PC-3 (cell line): Measurements from ENCODE around the gene NPTX1. TPM values are rescaled to one million over a fixed set of nuclear protein-coding genes. Genes with fewer than 3 reads are reported as not detected.

ENCODE experiments used
- ATAC-seq: fragments of 200-7000 bp; cut with Tn5 transposase; 2 replicates; pipeline ENCODE4 v1.9.1; 2020; ENCODE audit warnings: mild to moderate bottlenecking, moderate library complexity
- BruUV-seq: library from RNA; stranded (reverse); fragments of 400-500 nt; replicated peaks from 2 replicates; lab custom pipeline; 2021; lab: Mats Ljungman, UMichigan
- CTCF ChIA-PET: fragments of 300-600 bp; sonication (Branson Sonifier 250); formaldehyde crosslinking; loops from one replicate; lab custom pipeline; 2022; ENCODE audit warnings: antibody characterized with exemption; lab: Charles Lee
- POLR2A ChIA-PET: fragments of 300-600 bp; sonication (Branson Sonifier 250); formaldehyde crosslinking; loops from one replicate; lab custom pipeline; 2022; ENCODE audit warnings: antibody characterized with exemption; ENCODE audit not compliant: unreplicated experiment; lab: Charles Lee
- DNase-seq: peaks from one replicate; pipeline ENCODE4 v3.0.0-alpha.2; 2015
- H2AFZ ChIP-seq: fragments of 300-600 bp; sonication (generic); 2 replicates; pipeline ENCODE4 v1.6.0; 2016; ENCODE audit warnings: antibody characterized with exemption, low read length
- H3F3A ChIP-seq: fragments of 300-600 bp; sonication (generic); one replicate; pipeline ENCODE4 v1.6.0; 2017; ENCODE audit warnings: antibody characterized with exemption, low read length, control low read depth, mild to moderate bottlenecking; ENCODE audit not compliant: unreplicated experiment
- H3K27ac ChIP-seq: fragments of 300-600 bp; sonication (generic); 2 replicates; pipeline ENCODE4 v1.5.1; 2016; ENCODE audit warnings: mild to moderate bottlenecking, low read length
- H3K27me3 ChIP-seq: fragments of 300-600 bp; sonication (generic); 2 replicates; pipeline ENCODE4 v1.6.1; 2016; ENCODE audit warnings: low read length, mixed read lengths
- H3K36me3 ChIP-seq: fragments of 300-600 bp; sonication (generic); 2 replicates; pipeline ENCODE4 v1.6.1; 2016; ENCODE audit warnings: low read depth, mixed run types, low read length, mixed read lengths
- H3K4me1 ChIP-seq: fragments of 300-600 bp; sonication (generic); 2 replicates; pipeline ENCODE4 v1.5.1; 2016; ENCODE audit warnings: low read length; ENCODE audit not compliant: insufficient read depth
- H3K4me2 ChIP-seq: fragments of 300-600 bp; sonication (generic); 2 replicates; pipeline ENCODE4 v1.6.0; 2016; ENCODE audit warnings: low read length
- H3K4me3 ChIP-seq: fragments of 300-600 bp; sonication (generic); 2 replicates; pipeline ENCODE4 v1.5.1; 2016; ENCODE audit warnings: mild to moderate bottlenecking, low read length, mixed read lengths
- H3K79me2 ChIP-seq: fragments of 300-600 bp; sonication (generic); 2 replicates; pipeline ENCODE4 v1.6.1; 2017; ENCODE audit warnings: low read length, mixed read lengths
- H3K9ac ChIP-seq: fragments of 300-600 bp; sonication (generic); 2 replicates; pipeline ENCODE4 v1.6.0; 2016; ENCODE audit warnings: mild to moderate bottlenecking, low read length
- H3K9me2 ChIP-seq: fragments of 300-600 bp; sonication (generic); replicated peaks from 2 replicates; pipeline ENCODE4 v1.6.1; 2016; ENCODE audit warnings: mixed run types, low read length, mixed read lengths
- H3K9me3 ChIP-seq: fragments of 300-600 bp; sonication (generic); 2 replicates; pipeline ENCODE4 v1.6.1; 2016; ENCODE audit warnings: low read length, mixed read lengths
- H4K20me1 ChIP-seq: fragments of 300-600 bp; sonication (generic); 2 replicates; pipeline ENCODE4 v1.6.1; 2016; ENCODE audit warnings: low read length, mixed read lengths
- EZH2 ChIP-seq: fragments of 300-600 bp; sonication (generic); IDR thresholded peaks from one replicate; pipeline ENCODE4 v1.6.1; 2017; ENCODE audit warnings: antibody characterized with exemption, mild to moderate bottlenecking, low read length; ENCODE audit not compliant: unreplicated experiment
- EZH2phosphoT487 ChIP-seq: fragments of 300-600 bp; sonication (generic); IDR thresholded peaks from 2 replicates; pipeline ENCODE4 v1.6.1; 2018; ENCODE audit warnings: mild to moderate bottlenecking, antibody characterized with exemption, low read length, borderline replicate concordance
- intact Hi-C: fragments of 100-400 bp; cut with micrococcal nuclease; formaldehyde crosslinking; loops from 2 replicates; pipeline ENCODE4 v1.9.0; 2023
- total RNA-seq: library from RNA; depleted of rRNA; stranded (reverse); fragments of >200 nt; gene quantifications from 2 replicates; pipeline ENCODE4 v1.2.3, GENCODE V29; 2014
- TF ChIP-seq, protein P1 (sequence below): fragments of 300-600 bp; sonication (generic); conservative IDR thresholded peaks from 2 replicates; pipeline ENCODE4 v1.5.1; 2017; ENCODE audit warnings: antibody characterized with exemption, low read depth, mild to moderate bottlenecking, low read length

The NPTX1 gene
- total RNA-seq, 1 experiment from 2014 or later, result 0.55 TPM

DNA sequence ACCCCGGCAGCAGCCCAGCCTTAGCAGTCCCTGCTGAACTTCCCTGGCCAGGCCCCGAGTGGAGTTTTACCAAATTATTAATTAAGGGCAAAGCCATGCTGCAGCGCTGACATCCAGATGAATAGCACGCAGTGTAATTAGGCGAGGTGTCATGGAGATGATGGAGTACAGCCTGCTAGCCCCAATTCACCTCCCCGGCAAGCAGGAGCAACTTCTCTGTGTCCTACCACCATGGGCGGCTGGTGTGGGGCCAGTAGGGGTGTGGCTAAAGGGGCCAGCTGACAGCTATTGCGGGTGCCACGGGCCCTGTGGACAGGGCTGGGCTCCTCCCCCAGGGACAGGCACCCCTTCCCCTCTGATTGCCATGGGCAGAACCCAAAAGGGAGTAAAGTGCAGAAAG lies 36.9 kb downstream of the NPTX1 start:
- ChIA-PET POLR2A (no interaction called here), CTCF (no interaction called here)
- Histone ChIP-seq H3K4me1 (no peaks in the 10 kb centered on the region), H3K4me3 (no peak overlapping the region), H3K27ac (no peak overlapping the region), H4K20me1 (no peaks in the 10 kb centered on the region), H3F3A (no peaks in the 10 kb centered on the region), H3K9ac (no peak overlapping the region), H2AFZ (no peak overlapping the region), H3K9me2 (no peaks in the 10 kb centered on the region), H3K36me3 (no peaks in the 10 kb centered on the region), H3K27me3 (no peaks in the 10 kb centered on the region), H3K79me2 (no peaks in the 10 kb centered on the region), H3K4me2 (no peak overlapping the region), H3K9me3 (no peaks in the 10 kb centered on the region)
- DNase-seq (no peak), ATAC-seq (no peak)
- intact Hi-C loops, result no loop called here
- no peak for TF ChIP-seq EZH2
- TF ChIP-seq EZH2phosphoT487, result no peak
- TF ChIP-seq, protein P1, sequence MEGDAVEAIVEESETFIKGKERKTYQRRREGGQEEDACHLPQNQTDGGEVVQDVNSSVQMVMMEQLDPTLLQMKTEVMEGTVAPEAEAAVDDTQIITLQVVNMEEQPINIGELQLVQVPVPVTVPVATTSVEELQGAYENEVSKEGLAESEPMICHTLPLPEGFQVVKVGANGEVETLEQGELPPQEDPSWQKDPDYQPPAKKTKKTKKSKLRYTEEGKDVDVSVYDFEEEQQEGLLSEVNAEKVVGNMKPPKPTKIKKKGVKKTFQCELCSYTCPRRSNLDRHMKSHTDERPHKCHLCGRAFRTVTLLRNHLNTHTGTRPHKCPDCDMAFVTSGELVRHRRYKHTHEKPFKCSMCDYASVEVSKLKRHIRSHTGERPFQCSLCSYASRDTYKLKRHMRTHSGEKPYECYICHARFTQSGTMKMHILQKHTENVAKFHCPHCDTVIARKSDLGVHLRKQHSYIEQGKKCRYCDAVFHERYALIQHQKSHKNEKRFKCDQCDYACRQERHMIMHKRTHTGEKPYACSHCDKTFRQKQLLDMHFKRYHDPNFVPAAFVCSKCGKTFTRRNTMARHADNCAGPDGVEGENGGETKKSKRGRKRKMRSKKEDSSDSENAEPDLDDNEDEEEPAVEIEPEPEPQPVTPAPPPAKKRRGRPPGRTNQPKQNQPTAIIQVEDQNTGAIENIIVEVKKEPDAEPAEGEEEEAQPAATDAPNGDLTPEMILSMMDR, result no peak
- BruUV-seq, result no TSS peak

DNA sequence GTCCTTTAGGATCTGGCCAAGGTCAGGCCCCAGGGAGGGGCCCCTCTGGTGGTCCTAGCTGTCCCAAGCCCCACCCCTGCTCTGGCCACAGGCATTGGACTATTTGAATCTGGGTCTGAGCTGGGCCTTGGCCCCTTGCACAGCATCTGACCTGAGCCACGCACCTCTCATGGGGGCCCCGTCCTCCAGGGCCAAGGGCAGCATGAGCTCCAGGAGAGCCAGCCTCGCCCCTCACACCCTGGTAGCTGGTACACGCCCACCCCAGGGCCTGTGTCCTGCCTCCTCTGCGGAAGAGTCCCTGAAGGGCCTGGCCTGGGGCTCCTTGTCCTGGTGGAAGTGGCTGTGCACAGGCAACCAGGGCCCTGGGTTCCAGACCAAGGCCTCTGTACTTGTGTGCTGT lies 37.6 kb downstream of the NPTX1 start:
- TF ChIP-seq, protein P1, result no peak
- no peak for TF ChIP-seq EZH2
- no peak for TF ChIP-seq EZH2phosphoT487
- H3K4me1 ChIP-seq, result no peaks in the 10 kb centered on the region
- no peak overlapping the region for H3K4me3 ChIP-seq
- POLR2A ChIA-PET, result no interaction called here
- no TSS peak for BruUV-seq
- no peaks in the 10 kb centered on the region for H3K27me3 ChIP-seq
- H4K20me1 ChIP-seq, result no peaks in the 10 kb centered on the region
- H2AFZ ChIP-seq, result no peak overlapping the region
- H3K4me2 ChIP-seq, result no peak overlapping the region
- H3K9ac ChIP-seq, result no peak overlapping the region
- H3K9me3 ChIP-seq, result no peaks in the 10 kb centered on the region
- H3K9me2 ChIP-seq, result no peaks in the 10 kb centered on the region
- no peak for ATAC-seq
- no peak overlapping the region for H3K27ac ChIP-seq
- intact Hi-C loops, result no loop called here
- H3K79me2 ChIP-seq, result no peaks in the 10 kb centered on the region
- no peaks in the 10 kb centered on the region for H3F3A ChIP-seq
- DNase-seq, result no peak
- CTCF ChIA-PET, result no interaction called here
- no peaks in the 10 kb centered on the region for H3K36me3 ChIP-seq

DNA sequence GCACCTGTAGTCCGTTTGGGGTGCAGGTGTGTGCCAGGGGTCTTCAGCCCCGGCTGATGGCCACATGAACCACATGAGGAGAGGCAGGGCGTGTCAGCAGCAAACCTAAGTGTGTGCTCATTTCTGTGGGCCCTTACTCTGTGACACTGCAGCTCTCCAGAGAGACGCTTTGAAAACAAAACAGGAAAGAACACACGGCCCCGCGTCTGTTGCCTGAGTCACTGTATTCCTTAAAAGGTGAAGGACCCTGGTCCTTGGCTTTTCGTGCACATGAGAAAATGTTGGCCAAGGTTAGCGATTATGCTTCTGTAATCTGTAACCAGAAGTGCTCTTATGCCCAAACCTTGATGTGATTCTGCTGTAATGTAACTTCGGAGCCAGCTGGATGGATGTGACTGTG lies 38.9 kb downstream of the NPTX1 start:
- Histone ChIP-seq H3K79me2 (no peaks in the 10 kb centered on the region), H3K36me3 (no peaks in the 10 kb centered on the region), H3K27ac (no peak overlapping the region), H3K4me2 (no peak overlapping the region), H3K9me3 (no peaks in the 10 kb centered on the region), H3F3A (no peaks in the 10 kb centered on the region), H3K27me3 (no peaks in the 10 kb centered on the region), H3K9ac (no peak overlapping the region), H3K4me1 (no peaks in the 10 kb centered on the region), H4K20me1 (no peaks in the 10 kb centered on the region), H3K4me3 (no peak overlapping the region), H2AFZ (no peak overlapping the region), H3K9me2 (no peaks in the 10 kb centered on the region)
- ChIA-PET POLR2A (no interaction called here), CTCF (no interaction called here)
- intact Hi-C loops, result no loop called here
- ATAC-seq (no peak), DNase-seq (no peak)
- TF ChIP-seq, protein P1, result no peak
- TF ChIP-seq EZH2, result no peak
- no peak for TF ChIP-seq EZH2phosphoT487
- BruUV-seq, result no TSS peak
